Endodermal cell (in vitro differentiated cells): ENCODE data around the gene PGLYRP3. TPM values are rescaled to one million over a fixed set of nuclear protein-coding genes. Genes with fewer than 3 reads are reported as not detected.

Experiments
- DNase-seq: peaks from one replicate; pipeline ENCODE4 v3.0.0-alpha.2; 2017
- H3K27ac ChIP-seq: 2 replicates; pipeline ENCODE4 v1.5.1; 2013; ENCODE audit warnings: mild to moderate bottlenecking, low read depth, low read length, moderate library complexity
- H3K27me3 ChIP-seq: 2 replicates; pipeline ENCODE4 v1.6.1; 2013; ENCODE audit warnings: mild to moderate bottlenecking, low read length, moderate library complexity; ENCODE audit not compliant: insufficient read depth, control insufficient read depth, poor library complexity, severe bottlenecking
- H3K36me3 ChIP-seq: 2 replicates; pipeline ENCODE4 v1.7.0; 2013; ENCODE audit warnings: mild to moderate bottlenecking, low read length, moderate library complexity; ENCODE audit not compliant: control insufficient read depth, insufficient read depth
- H3K4me1 ChIP-seq: one replicate; pipeline ENCODE4 v1.7.0; 2013; ENCODE audit warnings: low read length; ENCODE audit not compliant: control insufficient read depth, insufficient read depth
- H3K4me3 ChIP-seq: 2 replicates; pipeline ENCODE4 v1.5.1; 2013; ENCODE audit warnings: mild to moderate bottlenecking, low read length, moderate library complexity
- H3K9ac ChIP-seq: 2 replicates; pipeline ENCODE4 v1.6.1; 2013; ENCODE audit warnings: mild to moderate bottlenecking, low read length, moderate library complexity; ENCODE audit not compliant: poor library complexity, severe bottlenecking; ENCODE audit errors: extremely low read depth
- H3K9me3 ChIP-seq: 2 replicates; pipeline ENCODE4 v1.6.1; 2013; ENCODE audit warnings: mild to moderate bottlenecking, low read length, moderate library complexity; ENCODE audit not compliant: control insufficient read depth
- H3K27ac Mint-ChIP-seq: 2 replicates; pipeline ENCODE4 v1.8.0; 2020; ENCODE audit warnings: mixed read lengths
- H3K27me3 Mint-ChIP-seq: 2 replicates; pipeline ENCODE4 v1.8.0; 2021; ENCODE audit warnings: mild to moderate bottlenecking, mixed read lengths; ENCODE audit not compliant: insufficient read depth
- H3K36me3 Mint-ChIP-seq: 2 replicates; pipeline ENCODE4 v1.8.0; 2020; ENCODE audit warnings: low read depth, mixed read lengths
- H3K4me1 Mint-ChIP-seq: 2 replicates; pipeline ENCODE4 v1.8.0; 2020; ENCODE audit warnings: mixed read lengths
- H3K4me3 Mint-ChIP-seq: 2 replicates; pipeline ENCODE4 v1.8.0; 2020; ENCODE audit warnings: mild to moderate bottlenecking, moderate library complexity, mixed read lengths
- H3K9me3 Mint-ChIP-seq: 2 replicates; pipeline ENCODE4 v1.8.0; 2020; ENCODE audit warnings: mild to moderate bottlenecking, mixed read lengths
- CTCF ChIP-seq: fragments of 200-600 bp; sonication (generic); conservative IDR thresholded peaks from 2 replicates; pipeline ENCODE4 v1.5.0; 2021; ENCODE audit warnings: antibody characterized with exemption, mild to moderate bottlenecking
- WGBS, 2 experiments: methylation state at CpG; one replicate each; pipeline versions ENCODE4 v1.1.5 to v1.1.7; 2013; ENCODE audit warnings: missing lambda C conversion rate in 2 of 2, mixed read lengths in 1 of 2; ENCODE audit not compliant: insufficient coverage in 1 of 2, insufficient read length in 1 of 2; 5-methylcytosine and 5-hydroxymethylcytosine counted together
- total RNA-seq, 2 donors: library from RNA; stranded (reverse); fragmentation: NEBNext Ultra II Directional in 1 of 2; extraction: Animal tissue kit (Norgen Biotek cat#: 25700) in 1 of 2; gene quantifications; 2 replicates in 1 of 2; 3 replicates in 1 of 2; pipeline ENCODE4 v1.2.1, GENCODE V29; 2021

Gene PGLYRP3
- total RNA-seq, 2 donors from 2014 or later = not detected

- TF ChIP-seq CTCF = no peak
- no peaks in the 10 kb centered on the region for H3K9me3 ChIP-seq
- H3K27ac Mint-ChIP-seq = no peak overlapping the region
- H3K36me3 ChIP-seq = no peaks in the 10 kb centered on the region
- no peaks in the 10 kb centered on the region for H3K36me3 Mint-ChIP-seq
- no peaks in the 10 kb centered on the region for H3K27me3 ChIP-seq
- no peak overlapping the region for H3K4me3 ChIP-seq
- H3K4me1 ChIP-seq = peaks cover 5% of the 10 kb centered on the region
- WGBS, 2 experiments = 91% methylated on average over 2 of the region's 2 CpGs; no CpG with 5 or more reads in 1 of the 2 experiments
- peak; percentile 11 for DNase-seq
- peaks cover 16% of the 10 kb centered on the region for H3K27me3 Mint-ChIP-seq
- H3K27ac ChIP-seq = no peak overlapping the region
- H3K4me3 Mint-ChIP-seq = no peak overlapping the region
- H3K9me3 Mint-ChIP-seq = peaks cover 12% of the 10 kb centered on the region
- no peak overlapping the region for H3K9ac ChIP-seq
- H3K4me1 Mint-ChIP-seq = peaks cover 2% of the 10 kb centered on the region
Observed at GRCh38 chr1:153313288-153313687, 536 bp upstream of the PGLYRP3 start.

- no peak overlapping the region for H3K4me3 Mint-ChIP-seq
- no peaks in the 10 kb centered on the region for H3K27me3 Mint-ChIP-seq
- peaks cover 7% of the 10 kb centered on the region for H3K9me3 Mint-ChIP-seq
- no peaks in the 10 kb centered on the region for H3K27me3 ChIP-seq
- no peaks in the 10 kb centered on the region for H3K36me3 Mint-ChIP-seq
- H3K4me3 ChIP-seq = no peak overlapping the region
- H3K4me1 Mint-ChIP-seq = peaks cover 2% of the 10 kb centered on the region
- WGBS, 2 experiments = 68 to 75% methylated on average over 4 to 7 of the region's 7 CpGs
- H3K36me3 ChIP-seq = no peaks in the 10 kb centered on the region
- TF ChIP-seq CTCF = no peak
- peak; percentile 17 for DNase-seq
- H3K27ac ChIP-seq = no peak overlapping the region
- H3K27ac Mint-ChIP-seq = no peak overlapping the region
- peaks cover 5% of the 10 kb centered on the region for H3K4me1 ChIP-seq
- H3K9ac ChIP-seq = no peak overlapping the region
- H3K9me3 ChIP-seq = no peaks in the 10 kb centered on the region
Observed at GRCh38 chr1:153310526-153310925, 2.2 kb downstream of the PGLYRP3 start.

GRCh38 chr1:153309441-153309840 lies 3.3 kb downstream of the PGLYRP3 start:
- Histone ChIP-seq H3K27me3 (peaks cover 2% of the 10 kb centered on the region), H3K4me1 (peaks cover 5% of the 10 kb centered on the region), H3K36me3 (no peaks in the 10 kb centered on the region), H3K4me3 (no peak overlapping the region), H3K9ac (no peak overlapping the region), H3K9me3 (no peaks in the 10 kb centered on the region), H3K27ac (no peak overlapping the region)
- peaks cover 2% of the 10 kb centered on the region for H3K4me1 Mint-ChIP-seq
- no peaks in the 10 kb centered on the region for H3K27me3 Mint-ChIP-seq
- no peak for TF ChIP-seq CTCF
- no peak overlapping the region for H3K27ac Mint-ChIP-seq
- 67 to 80% methylated on average over 1 to 2 of the region's 2 CpGs for WGBS, 2 experiments
- no peaks in the 10 kb centered on the region for H3K9me3 Mint-ChIP-seq
- H3K4me3 Mint-ChIP-seq = no peak overlapping the region
- no peaks in the 10 kb centered on the region for H3K36me3 Mint-ChIP-seq
- peak; percentile 31 for DNase-seq
